ENCODE data around the gene GRM7. TPM values are rescaled to one million over a fixed set of nuclear protein-coding genes. Genes with fewer than 3 reads are reported as not detected.

The GRM7 gene
- polyA plus RNA-seq, 1 donor from 2014 or later = 23.8 TPM

DNA sequence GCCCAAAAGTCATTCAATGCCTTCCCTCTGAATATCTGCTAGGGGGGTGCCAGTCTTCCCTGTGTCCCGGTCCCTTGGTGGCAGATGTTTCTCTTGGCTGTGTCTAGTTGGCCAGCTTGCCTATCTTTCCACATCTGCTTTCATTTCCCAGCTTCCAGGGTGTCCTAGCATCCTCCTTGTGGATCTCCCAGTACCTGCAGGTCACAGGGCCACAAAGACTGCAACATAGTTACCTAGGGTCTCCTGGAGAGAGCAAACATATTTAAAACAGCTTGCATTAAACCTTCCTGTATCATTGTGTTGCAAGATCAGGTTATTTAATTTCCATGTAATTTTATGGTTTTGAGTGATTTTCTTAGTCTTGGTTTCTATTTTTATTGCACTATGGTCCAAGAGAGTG, 400.1 kb downstream of the GRM7 start:
- no peaks in the 10 kb centered on the region for H4K20me1 ChIP-seq (ENCODE audit: insufficient read depth)
- no peaks in the 10 kb centered on the region for H3F3A ChIP-seq (ENCODE audit: insufficient read depth, low read length, poor library complexity, severe bottlenecking)
- no peak overlapping the region for H3K27ac ChIP-seq (ENCODE audit: low read length)
- no peak overlapping the region for H3K9ac ChIP-seq (ENCODE audit: low read length)
- no peaks in the 10 kb centered on the region for H3K9me3 ChIP-seq (ENCODE audit: low read length)
- no peak overlapping the region for H3K4me2 ChIP-seq (ENCODE audit: low read length)
- H2AFZ ChIP-seq (ENCODE audit: low read depth, low read length) = no peak overlapping the region
- no peaks in the 10 kb centered on the region for H3K36me3 ChIP-seq (ENCODE audit: insufficient read depth, low read length)
- no peak overlapping the region for H3K4me3 ChIP-seq (ENCODE audit: low read length)
- H3K9me2 ChIP-seq (ENCODE audit: insufficient read depth, low read length) = no peaks in the 10 kb centered on the region
- H3K27me3 ChIP-seq (ENCODE audit: insufficient read depth, low read depth, low read length) = no peaks in the 10 kb centered on the region
- TF ChIP-seq, protein P1, sequence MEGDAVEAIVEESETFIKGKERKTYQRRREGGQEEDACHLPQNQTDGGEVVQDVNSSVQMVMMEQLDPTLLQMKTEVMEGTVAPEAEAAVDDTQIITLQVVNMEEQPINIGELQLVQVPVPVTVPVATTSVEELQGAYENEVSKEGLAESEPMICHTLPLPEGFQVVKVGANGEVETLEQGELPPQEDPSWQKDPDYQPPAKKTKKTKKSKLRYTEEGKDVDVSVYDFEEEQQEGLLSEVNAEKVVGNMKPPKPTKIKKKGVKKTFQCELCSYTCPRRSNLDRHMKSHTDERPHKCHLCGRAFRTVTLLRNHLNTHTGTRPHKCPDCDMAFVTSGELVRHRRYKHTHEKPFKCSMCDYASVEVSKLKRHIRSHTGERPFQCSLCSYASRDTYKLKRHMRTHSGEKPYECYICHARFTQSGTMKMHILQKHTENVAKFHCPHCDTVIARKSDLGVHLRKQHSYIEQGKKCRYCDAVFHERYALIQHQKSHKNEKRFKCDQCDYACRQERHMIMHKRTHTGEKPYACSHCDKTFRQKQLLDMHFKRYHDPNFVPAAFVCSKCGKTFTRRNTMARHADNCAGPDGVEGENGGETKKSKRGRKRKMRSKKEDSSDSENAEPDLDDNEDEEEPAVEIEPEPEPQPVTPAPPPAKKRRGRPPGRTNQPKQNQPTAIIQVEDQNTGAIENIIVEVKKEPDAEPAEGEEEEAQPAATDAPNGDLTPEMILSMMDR (IDR thresholded peaks at IDR 0.05; ENCODE audit: poor library complexity, severe bottlenecking) = no peak
- TF ChIP-seq EZH2 (IDR thresholded peaks at IDR 0.05; ENCODE audit: borderline replicate concordance, insufficient read depth, low read length, poor library complexity, severe bottlenecking) = no peak
- no peak for TF ChIP-seq MXI1 (conservative IDR thresholded peaks at IDR 0.05; ENCODE audit: poor library complexity, severe bottlenecking)
- H3K79me2 ChIP-seq (replicated peaks; ENCODE audit: insufficient read depth, low read length) = no peaks in the 10 kb centered on the region

DNA sequence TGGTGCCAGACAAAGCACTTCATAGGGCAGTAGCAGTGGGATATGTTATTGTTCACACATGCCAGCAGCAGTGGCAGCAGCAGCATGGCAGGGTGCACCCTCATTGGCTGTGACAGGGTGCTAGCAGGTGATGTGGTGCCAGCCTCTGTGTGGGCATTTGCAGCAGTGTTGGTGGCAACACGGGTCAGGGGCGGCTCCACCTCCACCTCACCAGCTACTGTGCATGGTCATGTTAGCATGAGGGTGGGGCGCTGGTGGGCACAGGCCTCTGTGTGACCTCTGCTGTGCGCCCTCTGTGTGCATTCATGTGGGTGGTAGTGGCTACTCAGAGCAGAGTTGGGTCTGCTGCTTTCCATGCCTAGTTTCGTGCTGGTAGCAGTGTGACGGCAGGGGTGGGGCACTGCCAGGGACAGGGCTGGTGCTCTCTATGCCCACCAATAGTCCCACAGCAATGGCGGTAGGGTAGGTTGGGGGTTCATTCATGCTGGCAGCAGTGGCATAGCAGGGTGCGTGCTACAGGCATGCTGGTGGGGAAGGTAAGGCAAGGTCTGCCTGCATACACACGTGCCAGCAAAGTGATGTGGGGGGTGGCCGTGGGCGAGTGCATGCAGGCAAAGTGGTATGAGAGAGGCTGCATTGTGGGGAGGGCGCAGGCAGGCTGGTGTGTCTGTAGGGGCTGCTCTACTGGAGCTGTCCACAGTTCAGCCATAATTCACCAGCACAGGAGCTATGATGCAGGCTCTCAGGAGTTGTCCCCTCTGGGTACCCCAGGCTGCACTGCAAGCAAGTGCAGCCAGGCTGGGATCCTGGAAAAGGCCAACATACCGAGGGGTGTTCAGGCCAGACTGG, 402.7 kb downstream of the GRM7 start:
- Histone ChIP-seq H3K4me3 (ENCODE audit: low read length) (no peak overlapping the region), H3K27me3 (ENCODE audit: insufficient read depth, low read depth, low read length) (no peaks in the 10 kb centered on the region), H3K27ac (ENCODE audit: low read length) (no peak overlapping the region), H3K9me2 (ENCODE audit: insufficient read depth, low read length) (no peaks in the 10 kb centered on the region), H3F3A (ENCODE audit: insufficient read depth, low read length, poor library complexity, severe bottlenecking) (no peaks in the 10 kb centered on the region), H2AFZ (ENCODE audit: low read depth, low read length) (no peak overlapping the region), H4K20me1 (ENCODE audit: insufficient read depth) (no peaks in the 10 kb centered on the region), H3K4me2 (ENCODE audit: low read length) (no peak overlapping the region), H3K9me3 (ENCODE audit: low read length) (no peaks in the 10 kb centered on the region), H3K79me2 (replicated peaks; ENCODE audit: insufficient read depth, low read length) (no peaks in the 10 kb centered on the region), H3K9ac (ENCODE audit: low read length) (no peak overlapping the region), H3K36me3 (ENCODE audit: insufficient read depth, low read length) (no peaks in the 10 kb centered on the region)
- TF ChIP-seq TAF1 (IDR thresholded peaks at IDR 0.05; ENCODE audit: low read depth) (no peak), RAD21 (conservative IDR thresholded peaks at IDR 0.05) (no peak), EZH2 (IDR thresholded peaks at IDR 0.05; ENCODE audit: borderline replicate concordance, insufficient read depth, low read length, poor library complexity, severe bottlenecking) (no peak), EP300 (conservative IDR thresholded peaks at IDR 0.05; ENCODE audit: poor library complexity, severe bottlenecking) (no peak), POLR2AphosphoS5 (IDR thresholded peaks at IDR 0.05) (no peak), SMC3 (conservative IDR thresholded peaks at IDR 0.05; ENCODE audit: poor library complexity) (no peak), MXI1 (conservative IDR thresholded peaks at IDR 0.05; ENCODE audit: poor library complexity, severe bottlenecking) (no peak)
- TF ChIP-seq, protein P1 (IDR thresholded peaks at IDR 0.05; ENCODE audit: poor library complexity, severe bottlenecking) = no peak
- TF ChIP-seq, protein P2, sequence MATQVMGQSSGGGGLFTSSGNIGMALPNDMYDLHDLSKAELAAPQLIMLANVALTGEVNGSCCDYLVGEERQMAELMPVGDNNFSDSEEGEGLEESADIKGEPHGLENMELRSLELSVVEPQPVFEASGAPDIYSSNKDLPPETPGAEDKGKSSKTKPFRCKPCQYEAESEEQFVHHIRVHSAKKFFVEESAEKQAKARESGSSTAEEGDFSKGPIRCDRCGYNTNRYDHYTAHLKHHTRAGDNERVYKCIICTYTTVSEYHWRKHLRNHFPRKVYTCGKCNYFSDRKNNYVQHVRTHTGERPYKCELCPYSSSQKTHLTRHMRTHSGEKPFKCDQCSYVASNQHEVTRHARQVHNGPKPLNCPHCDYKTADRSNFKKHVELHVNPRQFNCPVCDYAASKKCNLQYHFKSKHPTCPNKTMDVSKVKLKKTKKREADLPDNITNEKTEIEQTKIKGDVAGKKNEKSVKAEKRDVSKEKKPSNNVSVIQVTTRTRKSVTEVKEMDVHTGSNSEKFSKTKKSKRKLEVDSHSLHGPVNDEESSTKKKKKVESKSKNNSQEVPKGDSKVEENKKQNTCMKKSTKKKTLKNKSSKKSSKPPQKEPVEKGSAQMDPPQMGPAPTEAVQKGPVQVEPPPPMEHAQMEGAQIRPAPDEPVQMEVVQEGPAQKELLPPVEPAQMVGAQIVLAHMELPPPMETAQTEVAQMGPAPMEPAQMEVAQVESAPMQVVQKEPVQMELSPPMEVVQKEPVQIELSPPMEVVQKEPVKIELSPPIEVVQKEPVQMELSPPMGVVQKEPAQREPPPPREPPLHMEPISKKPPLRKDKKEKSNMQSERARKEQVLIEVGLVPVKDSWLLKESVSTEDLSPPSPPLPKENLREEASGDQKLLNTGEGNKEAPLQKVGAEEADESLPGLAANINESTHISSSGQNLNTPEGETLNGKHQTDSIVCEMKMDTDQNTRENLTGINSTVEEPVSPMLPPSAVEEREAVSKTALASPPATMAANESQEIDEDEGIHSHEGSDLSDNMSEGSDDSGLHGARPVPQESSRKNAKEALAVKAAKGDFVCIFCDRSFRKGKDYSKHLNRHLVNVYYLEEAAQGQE (IDR thresholded peaks at IDR 0.05; ENCODE audit: borderline replicate concordance) = no peak
